ENCODE results near the gene STAT2.
A peak's percentile ranks its signal among the peaks of the same experiment; 100 is the strongest.
"Not testable (repeated sequence)": the region's sequence is repeated elsewhere in the genome, so short reads cannot be mapped to it uniquely, and the experiment has no call there.

Gene STAT2

GRCh38 chr12:56362130-56363059 lies 2.5 kb upstream of the STAT2 start, which contains the start of gene APOF:
Gene APOF (minus strand): TSS chr12:56362857. CDS start chr12:56362745, 112 bp downstream.
- no peak for DNase-seq (ENCODE audit: low read depth)

- no peak for DNase-seq (ENCODE audit: low read depth)
Measured at GRCh38 chr12:56361487-56362129, 1.7 kb upstream of the STAT2 start.

- DNase-seq (ENCODE audit: low read depth), result no peak
Measured at GRCh38 chr12:56358836-56359532, 923 bp downstream of the STAT2 start.

- no peak for DNase-seq (ENCODE audit: low read depth)
Measured at GRCh38 chr12:56351325-56351724, 8.6 kb downstream of the STAT2 start.

GRCh38 chr12:56350662-56351061 lies 9.2 kb downstream of the STAT2 start:
- DNase-seq (ENCODE audit: low read depth), result no peak

GRCh38 chr12:56348776-56349175 lies 11.1 kb downstream of the STAT2 start:
- DNase-seq (ENCODE audit: low read depth), result no peak

DNA sequence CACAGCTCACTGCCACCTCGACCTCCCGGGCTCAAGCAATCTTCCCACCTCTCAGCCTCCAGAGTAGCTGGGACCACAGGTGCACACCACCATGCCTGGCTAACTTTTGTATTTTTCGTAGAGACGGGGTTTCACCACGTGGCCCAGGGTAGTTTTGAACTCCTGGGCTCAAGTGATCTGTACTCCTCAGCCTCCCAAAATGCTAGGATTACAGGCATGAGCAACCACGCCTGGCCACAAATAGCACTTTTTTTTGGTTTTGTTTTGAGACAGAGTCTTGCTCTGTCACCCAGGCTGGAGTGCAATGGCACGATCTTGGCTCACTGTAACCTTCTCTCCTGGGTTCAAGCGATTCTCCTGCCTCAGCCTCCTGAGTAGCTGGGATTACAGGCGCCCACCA lies 12.7 kb downstream of the STAT2 start:
- not testable (repeated sequence) for DNase-seq (ENCODE audit: low read depth)

- DNase-seq (ENCODE audit: low read depth), result no peak
Measured at GRCh38 chr12:56346675-56347074, 13.2 kb downstream of the STAT2 start.

DNA sequence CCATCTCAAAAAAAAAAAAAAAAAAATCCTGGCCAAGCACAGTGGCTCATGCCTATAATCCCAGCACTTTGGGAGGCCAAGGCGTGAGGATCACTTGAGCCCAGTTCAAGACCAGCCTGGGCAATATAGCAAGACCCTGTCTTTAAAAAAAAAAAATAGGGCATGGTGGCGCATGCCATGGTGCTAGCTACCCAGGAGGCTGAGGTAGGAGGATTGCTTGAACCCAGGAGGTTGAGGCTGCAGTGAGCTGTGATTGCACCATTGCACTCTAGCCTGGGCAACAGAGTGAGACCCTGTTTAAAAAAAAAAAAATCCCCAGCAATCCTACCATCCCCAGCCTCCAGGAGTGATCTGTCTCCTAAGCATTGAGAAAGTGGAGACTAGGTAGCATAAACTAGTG lies 17.6 kb downstream of the STAT2 start:
- DNase-seq (ENCODE audit: low read depth), result not testable (repeated sequence)

GRCh38 chr12:56341616-56342015 lies 18.3 kb downstream of the STAT2 start:
- no peak for DNase-seq (ENCODE audit: low read depth)

GRCh38 chr12:56339158-56339422 lies 20.8 kb downstream of the STAT2 start:
- DNase-seq (ENCODE audit: low read depth), result no peak

DNA sequence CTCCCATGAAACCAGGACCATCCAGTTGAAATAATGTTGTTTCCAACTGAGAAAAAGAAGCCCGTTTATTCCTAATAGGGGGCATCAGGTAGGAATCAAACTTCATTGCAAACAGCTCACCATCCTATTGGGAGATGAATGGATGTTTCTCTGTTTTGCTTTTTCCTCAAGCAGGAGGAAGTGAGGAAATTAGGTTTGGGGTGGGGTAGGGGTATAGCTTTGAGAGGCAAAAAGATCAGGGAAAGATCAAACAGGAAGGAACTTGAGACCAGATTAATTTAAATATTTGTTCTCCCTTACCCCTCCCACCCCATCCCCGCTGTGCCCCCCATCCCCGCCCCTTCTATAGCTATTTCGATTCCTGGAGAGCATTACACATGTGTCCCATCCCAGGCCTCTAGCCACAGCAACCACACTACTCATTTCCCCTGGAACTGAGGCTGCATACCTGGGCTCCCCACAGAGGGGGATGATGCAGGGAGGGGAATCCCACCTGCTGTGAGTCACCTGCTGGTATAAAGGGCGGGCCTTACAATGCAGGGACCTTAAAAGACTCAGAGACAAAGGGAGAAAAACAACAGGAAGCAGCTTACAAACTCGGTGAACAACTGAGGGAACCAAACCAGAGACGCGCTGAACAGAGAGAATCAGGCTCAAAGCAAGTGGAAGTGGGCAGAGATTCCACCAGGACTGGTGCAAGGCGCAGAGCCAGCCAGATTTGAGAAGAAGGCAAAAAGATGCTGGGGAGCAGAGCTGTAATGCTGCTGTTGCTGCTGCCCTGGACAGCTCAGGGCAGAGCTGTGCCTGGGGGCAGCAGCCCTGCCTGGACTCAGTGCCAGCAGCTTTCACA lies 21.4 kb downstream of the STAT2 start, which contains the start of gene IL23A:
Gene IL23A, plus strand, starts transcription at position 577 of the 850 bp plus-strand sequence. Its CDS starts 161 bp downstream, at position 738.
- DNase-seq (ENCODE audit: low read depth), result no peak

- no peak for DNase-seq (ENCODE audit: low read depth)
Measured at GRCh38 chr12:56337753-56338251, 22.1 kb downstream of the STAT2 start.

DNA sequence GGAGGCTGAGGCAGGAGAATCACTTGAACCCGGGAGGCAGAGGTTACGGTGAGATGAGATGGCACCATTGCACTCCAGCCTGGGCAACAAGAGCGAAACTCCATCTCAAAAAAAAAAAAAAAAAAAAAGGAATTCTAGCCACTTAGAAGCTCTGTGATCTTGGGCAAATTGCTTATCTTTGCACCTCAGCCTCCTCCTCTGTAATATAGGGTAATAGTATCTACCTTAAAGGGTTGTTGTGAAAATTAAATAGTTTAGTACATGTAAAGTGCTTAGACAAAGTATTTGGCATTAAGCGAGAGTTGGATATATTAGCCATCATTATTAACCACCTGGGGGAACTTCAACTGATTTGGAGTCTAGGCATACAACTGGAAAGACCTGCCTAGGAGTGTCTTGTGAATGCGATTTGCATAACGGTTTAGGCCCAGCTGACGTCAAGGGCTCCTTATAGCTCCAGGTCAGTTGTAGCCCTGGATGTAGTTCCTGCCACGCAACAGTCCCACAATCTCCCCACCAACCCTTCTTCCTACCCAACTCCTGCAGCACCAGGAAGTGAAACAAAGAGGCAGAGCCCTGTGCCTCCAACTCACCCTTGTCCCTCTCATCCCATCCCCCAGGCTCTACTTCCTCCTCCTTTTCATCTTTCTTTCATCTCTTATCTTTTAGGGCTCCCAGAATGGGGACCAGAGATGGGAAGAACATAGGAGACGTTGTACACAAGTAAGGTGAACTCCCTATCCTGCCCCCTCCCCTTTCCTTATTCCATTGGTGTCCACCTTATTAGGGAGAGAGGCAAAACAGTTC lies 23.3 kb downstream of the STAT2 start:
- DNase-seq (ENCODE audit: low read depth), result no peak

DNA sequence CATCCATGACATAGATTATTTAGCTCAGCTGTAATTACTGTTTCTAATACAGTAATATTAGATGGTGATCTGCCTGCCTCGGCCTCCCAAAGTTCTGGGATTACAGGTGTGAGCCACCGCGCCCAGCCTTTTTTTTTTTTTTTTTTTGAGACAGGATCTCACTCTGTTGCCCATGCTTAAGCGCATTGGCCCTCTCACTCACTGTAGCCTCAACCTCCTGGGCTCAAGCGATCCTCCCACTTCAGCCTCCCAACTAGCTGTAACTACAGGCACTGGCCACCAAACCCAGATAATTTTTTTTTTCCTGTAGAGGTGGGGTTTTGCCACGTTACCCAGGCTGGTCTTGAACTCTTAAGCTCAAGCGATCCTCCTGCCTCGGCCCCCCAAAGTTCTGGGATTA lies 24.4 kb downstream of the STAT2 start:
- DNase-seq (ENCODE audit: low read depth), result not testable (repeated sequence)

GRCh38 chr12:56334490-56334793 lies 25.5 kb downstream of the STAT2 start:
- DNase-seq (ENCODE audit: low read depth), result no peak

GRCh38 chr12:56333679-56334489 lies 26.0 kb downstream of the STAT2 start, which contains the start of gene PAN2:
Gene PAN2 (minus strand): TSS chr12:56334000. CDS start chr12:56333094, 906 bp downstream.
- DNase-seq (ENCODE audit: low read depth), result peak; percentile 69

GRCh38 chr12:56333197-56333678 lies 26.7 kb downstream of the STAT2 start:
- DNase-seq (ENCODE audit: low read depth), result no peak

- DNase-seq (ENCODE audit: low read depth), result no peak
Measured at GRCh38 chr12:56332512-56333196, 27.3 kb downstream of the STAT2 start.

Data from stimulated activated CD8-positive, alpha-beta memory T cell treated with anti-CD3 and anti-CD28 coated beads, Interleukin-15, amount 100 ng/mL, for 24 hours (primary cell).